ENCODE data around the gene ZNF19. TPM values are rescaled to one million over a fixed set of nuclear protein-coding genes. Genes with fewer than 3 reads are reported as not detected.

ZNF19 gene
- total and polyA plus RNA-seq, 4 donors = 0.73 to 2.7 (median 1.9) TPM

DNA sequence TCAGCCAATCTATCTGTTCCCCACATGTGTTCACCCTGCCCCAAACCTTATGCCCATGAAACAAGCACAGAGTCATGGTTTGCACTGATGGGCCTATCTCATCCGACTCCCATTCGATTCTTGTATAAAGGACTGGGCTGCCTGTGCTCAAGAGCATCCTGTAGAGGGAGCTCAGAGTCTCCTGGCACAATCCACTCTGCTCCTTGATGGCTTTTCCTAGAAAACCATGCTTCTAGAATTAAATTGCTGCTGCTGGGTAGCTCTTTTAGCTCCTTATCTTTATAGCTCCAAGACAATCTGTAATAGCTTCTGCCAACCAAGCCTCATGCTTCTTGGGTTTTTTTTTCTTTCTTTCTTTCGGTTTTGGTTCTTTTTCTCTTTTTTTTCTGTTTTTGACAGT, 9.7 kb downstream of the ZNF19 start:
- DNase-seq (ENCODE audit: low spot score) = no peak
- no peak overlapping the region for H3K27ac ChIP-seq (ENCODE audit: low read depth in 1 of 2, low read length in 2 of 2)
- TF ChIP-seq, protein P1, sequence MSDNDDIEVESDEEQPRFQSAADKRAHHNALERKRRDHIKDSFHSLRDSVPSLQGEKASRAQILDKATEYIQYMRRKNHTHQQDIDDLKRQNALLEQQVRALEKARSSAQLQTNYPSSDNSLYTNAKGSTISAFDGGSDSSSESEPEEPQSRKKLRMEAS (IDR thresholded peaks at IDR 0.05) = no peak
- TF ChIP-seq RAD21 (IDR thresholded peaks at IDR 0.05) = peak; percentile 70 to 73
- TF ChIP-seq, protein P2, sequence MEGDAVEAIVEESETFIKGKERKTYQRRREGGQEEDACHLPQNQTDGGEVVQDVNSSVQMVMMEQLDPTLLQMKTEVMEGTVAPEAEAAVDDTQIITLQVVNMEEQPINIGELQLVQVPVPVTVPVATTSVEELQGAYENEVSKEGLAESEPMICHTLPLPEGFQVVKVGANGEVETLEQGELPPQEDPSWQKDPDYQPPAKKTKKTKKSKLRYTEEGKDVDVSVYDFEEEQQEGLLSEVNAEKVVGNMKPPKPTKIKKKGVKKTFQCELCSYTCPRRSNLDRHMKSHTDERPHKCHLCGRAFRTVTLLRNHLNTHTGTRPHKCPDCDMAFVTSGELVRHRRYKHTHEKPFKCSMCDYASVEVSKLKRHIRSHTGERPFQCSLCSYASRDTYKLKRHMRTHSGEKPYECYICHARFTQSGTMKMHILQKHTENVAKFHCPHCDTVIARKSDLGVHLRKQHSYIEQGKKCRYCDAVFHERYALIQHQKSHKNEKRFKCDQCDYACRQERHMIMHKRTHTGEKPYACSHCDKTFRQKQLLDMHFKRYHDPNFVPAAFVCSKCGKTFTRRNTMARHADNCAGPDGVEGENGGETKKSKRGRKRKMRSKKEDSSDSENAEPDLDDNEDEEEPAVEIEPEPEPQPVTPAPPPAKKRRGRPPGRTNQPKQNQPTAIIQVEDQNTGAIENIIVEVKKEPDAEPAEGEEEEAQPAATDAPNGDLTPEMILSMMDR (IDR thresholded peaks at IDR 0.05; ENCODE audit: low read depth, low read length, missing input control) = peak; percentile 41
- H3K4me1 ChIP-seq (ENCODE audit: control insufficient read depth in 4 of 4, insufficient read depth in 4 of 4, low read length in 3 of 4) = peaks cover 2 to 22% (median 16%) of the 10 kb centered on the region in 4 donors
- H3K27me3 ChIP-seq (ENCODE audit: control insufficient read depth in 4 of 4, insufficient read depth in 4 of 4, low read length in 3 of 4) = no peaks in the 10 kb centered on the region
- H3K9ac ChIP-seq (ENCODE audit: low read depth in 1 of 2, low read length in 2 of 2) = no peak overlapping the region
- peaks cover 0 to 38% (median 28%) of the 10 kb centered on the region in 4 donors for H3K36me3 ChIP-seq (ENCODE audit: control insufficient read depth in 4 of 4, insufficient read depth in 3 of 4, low read depth in 1 of 4, low read length in 3 of 4)
- H3K9me3 ChIP-seq (ENCODE audit: control insufficient read depth in 4 of 4, low read length in 3 of 4) = no peaks in the 10 kb centered on the region
- no peak overlapping the region for H3K4me3 ChIP-seq (ENCODE audit: low read depth in 1 of 3, low read length in 3 of 3)
- WGBS = 71% methylated on average over 3 of the region's 3 CpGs

DNA sequence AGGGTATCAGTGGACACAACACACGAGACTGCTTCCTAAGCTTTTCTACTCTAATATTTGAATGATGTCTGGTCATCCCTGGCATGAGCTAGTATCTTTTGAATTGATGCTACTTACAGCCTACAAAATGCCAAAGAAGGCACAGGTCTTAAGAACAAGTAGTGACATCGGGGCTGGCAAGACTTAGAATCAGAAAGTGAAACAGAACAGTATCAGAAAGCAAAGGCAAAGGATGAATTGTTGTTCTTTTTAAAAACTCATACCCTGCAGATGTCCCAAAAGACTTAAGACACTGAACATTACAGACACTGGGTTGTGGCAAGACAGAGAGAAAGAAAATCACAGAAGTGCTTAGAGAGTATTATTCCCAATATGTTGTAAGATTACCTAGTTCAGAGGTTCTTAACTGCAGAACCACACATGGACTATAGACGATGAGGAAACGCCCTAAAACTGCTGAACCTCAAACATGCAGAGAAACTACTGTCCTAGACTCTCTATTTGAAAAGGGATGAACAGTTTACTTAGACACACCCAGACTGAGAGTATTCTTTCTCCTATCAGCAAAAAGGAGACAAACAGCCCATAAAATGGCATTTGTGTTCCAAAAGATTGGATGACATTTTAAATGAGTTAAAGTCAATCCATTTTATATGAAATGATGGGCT, 12.5 kb downstream of the ZNF19 start:
- no peak for TF ChIP-seq RXRA (IDR thresholded peaks at IDR 0.05)
- no peak for DNase-seq (ENCODE audit: low spot score)
- no peaks in the 10 kb centered on the region for H3K4me1 ChIP-seq (ENCODE audit: control insufficient read depth in 4 of 4, insufficient read depth in 4 of 4, low read length in 3 of 4)
- H3K36me3 ChIP-seq (ENCODE audit: control insufficient read depth in 4 of 4, insufficient read depth in 3 of 4, low read depth in 1 of 4, low read length in 3 of 4) = peaks cover 0 to 45% (median 28%) of the 10 kb centered on the region in 4 donors
- H3K4me3 ChIP-seq (ENCODE audit: low read depth in 1 of 3, low read length in 3 of 3) = no peak overlapping the region
- no peak overlapping the region for H3K27ac ChIP-seq (ENCODE audit: low read depth in 1 of 2, low read length in 2 of 2)
- no peak overlapping the region for H3K9ac ChIP-seq (ENCODE audit: low read depth in 1 of 2, low read length in 2 of 2)
- WGBS = 95% methylated on average over 4 of the region's 4 CpGs
- no peaks in the 10 kb centered on the region for H3K9me3 ChIP-seq (ENCODE audit: control insufficient read depth in 4 of 4, low read length in 3 of 4)
- no peaks in the 10 kb centered on the region for H3K27me3 ChIP-seq (ENCODE audit: control insufficient read depth in 4 of 4, insufficient read depth in 4 of 4, low read length in 3 of 4)

DNA sequence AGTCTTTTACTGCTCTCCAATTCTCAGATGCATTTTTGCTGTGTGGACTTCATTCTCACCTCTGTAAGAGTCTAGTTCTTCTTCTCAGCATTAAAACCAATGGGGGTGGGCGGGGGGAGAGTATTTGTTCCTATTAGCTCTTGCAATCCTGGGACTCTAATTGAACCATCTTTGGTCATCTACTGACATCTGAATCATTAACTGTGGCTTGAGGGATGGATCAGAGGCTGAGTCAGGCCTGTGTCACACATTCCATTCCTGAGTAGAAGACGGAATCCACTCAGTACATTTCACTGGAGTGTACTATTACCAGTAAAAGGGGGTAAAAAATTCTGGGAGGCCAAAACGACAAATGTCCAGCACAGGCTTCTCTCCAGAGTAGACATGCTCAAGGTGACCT, 14.3 kb downstream of the ZNF19 start:
- WGBS = 94% methylated on average over 3 of the region's 3 CpGs
- Histone ChIP-seq H3K9ac (ENCODE audit: low read depth in 1 of 2, low read length in 2 of 2) (no peak overlapping the region), H3K27ac (ENCODE audit: low read depth in 1 of 2, low read length in 2 of 2) (no peak overlapping the region), H3K4me1 (ENCODE audit: control insufficient read depth in 4 of 4, insufficient read depth in 4 of 4, low read length in 3 of 4) (no peaks in the 10 kb centered on the region), H3K27me3 (ENCODE audit: control insufficient read depth in 4 of 4, insufficient read depth in 4 of 4, low read length in 3 of 4) (no peaks in the 10 kb centered on the region), H3K36me3 (ENCODE audit: control insufficient read depth in 4 of 4, insufficient read depth in 3 of 4, low read depth in 1 of 4, low read length in 3 of 4) (peaks cover 0 to 47% (median 30%) of the 10 kb centered on the region in 4 donors), H3K4me3 (ENCODE audit: low read depth in 1 of 3, low read length in 3 of 3) (no peak overlapping the region), H3K9me3 (ENCODE audit: control insufficient read depth in 4 of 4, low read length in 3 of 4) (no peaks in the 10 kb centered on the region)
- TF ChIP-seq, protein P3, sequence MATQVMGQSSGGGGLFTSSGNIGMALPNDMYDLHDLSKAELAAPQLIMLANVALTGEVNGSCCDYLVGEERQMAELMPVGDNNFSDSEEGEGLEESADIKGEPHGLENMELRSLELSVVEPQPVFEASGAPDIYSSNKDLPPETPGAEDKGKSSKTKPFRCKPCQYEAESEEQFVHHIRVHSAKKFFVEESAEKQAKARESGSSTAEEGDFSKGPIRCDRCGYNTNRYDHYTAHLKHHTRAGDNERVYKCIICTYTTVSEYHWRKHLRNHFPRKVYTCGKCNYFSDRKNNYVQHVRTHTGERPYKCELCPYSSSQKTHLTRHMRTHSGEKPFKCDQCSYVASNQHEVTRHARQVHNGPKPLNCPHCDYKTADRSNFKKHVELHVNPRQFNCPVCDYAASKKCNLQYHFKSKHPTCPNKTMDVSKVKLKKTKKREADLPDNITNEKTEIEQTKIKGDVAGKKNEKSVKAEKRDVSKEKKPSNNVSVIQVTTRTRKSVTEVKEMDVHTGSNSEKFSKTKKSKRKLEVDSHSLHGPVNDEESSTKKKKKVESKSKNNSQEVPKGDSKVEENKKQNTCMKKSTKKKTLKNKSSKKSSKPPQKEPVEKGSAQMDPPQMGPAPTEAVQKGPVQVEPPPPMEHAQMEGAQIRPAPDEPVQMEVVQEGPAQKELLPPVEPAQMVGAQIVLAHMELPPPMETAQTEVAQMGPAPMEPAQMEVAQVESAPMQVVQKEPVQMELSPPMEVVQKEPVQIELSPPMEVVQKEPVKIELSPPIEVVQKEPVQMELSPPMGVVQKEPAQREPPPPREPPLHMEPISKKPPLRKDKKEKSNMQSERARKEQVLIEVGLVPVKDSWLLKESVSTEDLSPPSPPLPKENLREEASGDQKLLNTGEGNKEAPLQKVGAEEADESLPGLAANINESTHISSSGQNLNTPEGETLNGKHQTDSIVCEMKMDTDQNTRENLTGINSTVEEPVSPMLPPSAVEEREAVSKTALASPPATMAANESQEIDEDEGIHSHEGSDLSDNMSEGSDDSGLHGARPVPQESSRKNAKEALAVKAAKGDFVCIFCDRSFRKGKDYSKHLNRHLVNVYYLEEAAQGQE (IDR thresholded peaks at IDR 0.05) = no peak
- TF ChIP-seq FOXA1 (IDR thresholded peaks at IDR 0.05) (no peak), EGR1 (IDR thresholded peaks at IDR 0.05; ENCODE audit: low read depth in 2 of 2) (no peak), SP1 (IDR thresholded peaks at IDR 0.05) (no peak), NR2F2 (IDR thresholded peaks at IDR 0.05) (no peak), RAD21 (IDR thresholded peaks at IDR 0.05) (no peak), HNF4G (IDR thresholded peaks at IDR 0.05) (no peak)
- TF ChIP-seq, protein P2 (IDR thresholded peaks at IDR 0.05; ENCODE audit: low read depth, low read length, missing input control) = no peak
- TF ChIP-seq, protein P4, sequence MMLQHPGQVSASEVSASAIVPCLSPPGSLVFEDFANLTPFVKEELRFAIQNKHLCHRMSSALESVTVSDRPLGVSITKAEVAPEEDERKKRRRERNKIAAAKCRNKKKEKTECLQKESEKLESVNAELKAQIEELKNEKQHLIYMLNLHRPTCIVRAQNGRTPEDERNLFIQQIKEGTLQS (IDR thresholded peaks at IDR 0.05) = no peak
- TF ChIP-seq, protein P1 (IDR thresholded peaks at IDR 0.05) = no peak
- DNase-seq (ENCODE audit: low spot score) = no peak

Data from liver (tissue), 9 donors.